HS-27A (cell line): ENCODE measurements around the gene NDUFAB1.
"Not testable (repeated sequence)": the region's sequence is repeated elsewhere in the genome, so short reads cannot be mapped to it uniquely, and the experiment has no call there.

Experiments
- DNase-seq: peaks from one replicate; pipeline ENCODE4 v3.0.0-alpha.2; 2012; ENCODE audit warnings: low read depth, missing footprints

Gene NDUFAB1

DNA sequence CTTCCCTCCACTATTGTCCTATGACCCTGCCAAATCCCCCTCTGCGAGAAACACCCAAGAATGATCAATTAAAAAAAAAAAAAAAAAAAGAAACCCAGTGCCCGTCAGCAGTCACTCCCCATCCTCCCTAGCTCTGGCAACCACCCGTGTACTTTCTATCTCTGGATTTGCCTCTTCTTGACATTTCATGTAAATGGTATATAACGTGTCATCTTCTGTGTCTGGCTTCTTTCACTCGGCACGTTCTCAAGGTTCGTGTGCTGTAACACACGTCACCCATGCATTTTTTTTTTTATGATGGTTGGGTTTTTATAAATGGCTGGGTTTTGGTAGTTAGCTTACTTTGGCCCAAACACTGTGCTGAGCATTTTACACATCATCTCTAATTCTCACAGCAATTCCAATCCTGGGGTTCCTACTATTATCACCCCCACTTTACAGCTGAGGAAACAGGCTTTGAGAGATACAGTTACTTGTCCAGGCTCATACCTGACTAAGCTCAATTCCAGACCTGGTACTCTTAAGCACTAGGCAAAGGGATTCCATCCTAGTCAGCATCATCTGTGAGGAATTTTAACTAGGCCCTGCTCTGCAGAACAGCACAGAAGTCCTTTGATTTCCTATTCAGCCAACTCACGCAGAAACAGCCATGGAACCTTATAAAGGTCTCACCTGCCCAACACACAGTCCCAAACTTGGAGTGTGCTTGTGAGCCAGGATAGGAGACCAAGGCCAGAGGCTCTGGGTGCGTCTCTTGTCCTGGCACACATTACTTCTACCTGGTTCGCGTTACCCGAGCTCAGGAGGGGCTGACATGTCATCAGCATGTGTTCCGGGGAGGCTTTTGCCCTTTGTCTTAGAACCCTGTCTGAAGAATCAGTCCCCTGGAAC, 11.7 kb downstream of the NDUFAB1 start:
- no peak for DNase-seq

DNA sequence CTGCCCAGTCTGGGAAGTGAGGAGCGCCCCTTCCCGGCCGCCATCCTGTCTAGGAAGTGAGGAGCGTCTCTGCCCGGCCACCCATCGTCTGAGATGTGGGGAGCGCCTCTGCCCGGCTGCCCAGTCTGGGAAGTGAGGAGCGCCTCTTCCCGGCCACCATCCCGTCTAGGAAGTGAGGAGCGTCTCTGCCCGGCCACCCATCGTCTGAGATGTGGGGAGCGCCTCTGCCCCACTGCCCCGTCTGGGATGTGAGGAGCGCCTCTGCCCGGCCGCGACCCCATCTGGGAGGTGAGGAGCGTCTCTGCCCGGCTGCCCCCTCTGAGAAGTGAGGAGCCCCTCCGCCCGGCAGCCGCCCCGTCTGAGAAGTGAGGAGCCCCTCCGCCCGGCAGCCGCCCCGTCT, 12.8 kb downstream of the NDUFAB1 start:
- DNase-seq, result not testable (repeated sequence)

GRCh38 chr16:23581764-23582163, 14.4 kb downstream of the NDUFAB1 start:
- DNase-seq, result no peak

- no peak for DNase-seq
Observed at GRCh38 chr16:23580391-23580790, 15.7 kb downstream of the NDUFAB1 start.

- DNase-seq, result no peak
Observed at GRCh38 chr16:23579371-23579770, 16.7 kb downstream of the NDUFAB1 start.

GRCh38 chr16:23578101-23578830, 17.9 kb downstream of the NDUFAB1 start:
- DNase-seq, result no peak

DNA sequence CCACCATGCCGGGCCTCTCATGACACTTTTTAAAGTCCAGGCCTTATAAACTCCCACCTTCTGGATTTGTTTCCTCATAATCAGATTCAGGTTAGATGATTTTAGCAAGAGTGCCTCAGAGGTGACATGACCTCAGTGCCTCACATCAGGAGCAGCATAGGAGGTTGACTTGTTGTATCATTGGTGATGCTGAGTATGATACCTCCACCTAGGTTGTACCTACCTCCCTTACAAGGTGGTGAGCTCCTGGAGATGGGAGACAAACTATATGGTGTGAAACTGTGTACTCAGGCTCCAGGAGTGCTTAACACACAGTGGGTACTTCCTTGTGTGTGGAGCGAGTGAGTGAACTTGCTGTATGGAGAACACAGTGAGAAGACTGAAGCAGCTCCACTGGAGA, 18.6 kb downstream of the NDUFAB1 start:
- no peak for DNase-seq

GRCh38 chr16:23575834-23576233, 20.3 kb downstream of the NDUFAB1 start:
- DNase-seq, result no peak

- DNase-seq, result no peak
Observed at GRCh38 chr16:23573817-23574216, 22.3 kb downstream of the NDUFAB1 start.

GRCh38 chr16:23572394-23572793, 23.7 kb downstream of the NDUFAB1 start:
- no peak for DNase-seq

DNA sequence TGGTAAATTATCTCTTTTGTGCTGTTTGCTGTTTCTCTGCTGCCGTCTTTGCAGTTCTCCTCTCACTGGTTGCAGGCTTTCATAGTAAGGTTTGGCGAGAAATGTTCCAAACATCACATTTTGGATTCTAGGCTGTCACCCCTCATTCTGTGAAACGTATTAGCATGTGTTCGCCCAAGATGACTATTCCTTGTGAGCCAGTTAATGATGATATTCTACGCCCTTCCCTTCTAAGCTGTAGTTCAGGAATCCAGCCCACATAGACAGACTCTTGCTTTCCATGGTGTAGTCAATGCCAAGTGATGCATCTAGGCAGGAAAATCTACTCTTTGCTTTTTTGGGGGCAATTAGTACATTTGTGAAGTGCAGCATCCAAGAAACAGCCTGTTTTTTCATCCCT, 24.2 kb downstream of the NDUFAB1 start:
- no peak for DNase-seq

DNA sequence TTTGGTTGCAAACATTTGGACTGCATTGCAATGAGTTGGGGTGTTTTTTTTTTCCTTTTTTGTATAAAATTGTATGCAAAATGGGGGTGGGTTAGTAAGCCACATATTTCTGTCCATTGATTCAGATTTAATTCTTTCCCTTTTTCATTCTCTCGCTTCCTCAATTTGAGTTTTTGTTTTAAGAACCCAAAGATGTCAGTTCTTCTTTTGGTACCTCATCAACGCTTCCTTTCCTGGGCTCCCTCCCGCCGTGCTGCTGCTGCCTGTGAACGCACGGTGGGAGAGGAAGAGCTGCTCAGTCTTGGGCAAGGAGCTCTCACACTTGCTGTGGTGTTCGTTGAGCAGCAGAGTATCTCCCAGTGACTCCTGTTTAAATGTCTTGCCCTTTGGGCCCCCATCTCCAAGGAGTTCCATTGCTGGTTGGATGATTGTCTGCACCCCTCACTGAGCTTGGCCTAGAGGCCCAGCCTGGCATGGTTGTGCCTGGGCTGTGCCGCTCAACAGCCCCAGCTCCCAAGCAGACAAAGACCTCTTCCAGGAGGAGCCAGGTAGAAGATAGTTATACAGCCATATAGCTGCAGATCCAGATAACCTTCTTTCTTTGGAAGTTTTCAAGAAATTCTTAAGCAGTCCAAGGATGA, 25.0 kb downstream of the NDUFAB1 start:
- no peak for DNase-seq

GRCh38 chr16:23567602-23568001, 28.5 kb downstream of the NDUFAB1 start:
- DNase-seq, result no peak

DNA sequence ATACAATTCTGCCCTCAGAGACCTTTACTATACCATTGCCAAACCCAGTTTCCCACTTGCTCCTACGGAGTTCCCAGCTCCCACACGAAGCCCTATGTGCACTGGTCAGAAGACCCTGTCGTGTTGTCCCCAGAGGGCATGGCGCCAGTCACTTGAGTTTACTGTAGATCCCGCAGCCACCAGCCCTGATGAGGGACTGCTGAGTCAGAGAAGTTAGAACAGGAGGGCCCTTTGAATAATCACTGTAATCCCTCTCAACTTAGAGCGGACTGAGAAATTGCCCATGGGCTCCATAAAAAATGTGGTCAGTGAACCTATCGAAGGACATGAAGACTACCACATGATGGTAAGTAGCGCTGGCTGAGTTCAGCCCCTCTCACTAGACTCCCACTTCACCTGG, 29.4 kb downstream of the NDUFAB1 start:
- no peak for DNase-seq

DNA sequence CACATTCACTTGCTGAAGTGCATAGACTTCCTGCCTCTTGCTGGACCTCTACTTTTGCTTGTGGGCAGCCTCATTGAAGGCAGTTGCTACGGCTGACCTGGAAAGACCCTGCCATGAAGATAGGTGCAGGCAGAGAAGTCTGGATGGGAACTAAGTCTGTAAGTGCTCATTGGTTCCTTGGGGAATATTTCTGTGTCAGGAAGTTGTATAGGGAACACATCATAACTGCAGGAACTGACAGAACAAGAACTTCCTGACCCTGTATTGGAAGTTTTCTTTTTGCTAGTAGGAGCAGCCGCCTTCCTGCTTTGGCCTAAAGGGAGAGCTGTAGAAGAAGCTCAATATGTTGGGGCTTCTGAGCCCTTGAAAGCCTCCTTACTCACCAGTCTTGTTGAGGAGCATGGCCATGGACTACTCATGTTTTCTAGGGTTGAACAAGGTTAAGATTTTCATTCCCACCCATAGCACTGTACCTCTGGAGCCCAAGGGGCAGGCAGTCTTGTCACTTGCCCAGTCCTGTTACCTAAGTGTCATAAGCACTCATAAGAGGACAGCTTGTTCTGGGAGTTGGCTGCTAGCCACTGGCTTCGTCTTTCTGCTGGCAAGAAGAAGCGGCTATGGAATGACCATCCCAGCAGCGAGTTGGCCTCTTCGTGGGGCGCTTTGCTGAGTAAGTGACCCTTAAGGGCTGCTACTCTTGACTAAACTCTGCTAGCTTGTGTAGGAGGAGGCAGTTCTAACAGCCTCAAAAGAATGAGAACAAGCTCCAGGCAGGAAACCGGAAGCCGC, 31.3 kb downstream of the NDUFAB1 start:
- DNase-seq, result no peak

- no peak for DNase-seq
Observed at GRCh38 chr16:23563186-23563585, 32.9 kb downstream of the NDUFAB1 start.

DNA sequence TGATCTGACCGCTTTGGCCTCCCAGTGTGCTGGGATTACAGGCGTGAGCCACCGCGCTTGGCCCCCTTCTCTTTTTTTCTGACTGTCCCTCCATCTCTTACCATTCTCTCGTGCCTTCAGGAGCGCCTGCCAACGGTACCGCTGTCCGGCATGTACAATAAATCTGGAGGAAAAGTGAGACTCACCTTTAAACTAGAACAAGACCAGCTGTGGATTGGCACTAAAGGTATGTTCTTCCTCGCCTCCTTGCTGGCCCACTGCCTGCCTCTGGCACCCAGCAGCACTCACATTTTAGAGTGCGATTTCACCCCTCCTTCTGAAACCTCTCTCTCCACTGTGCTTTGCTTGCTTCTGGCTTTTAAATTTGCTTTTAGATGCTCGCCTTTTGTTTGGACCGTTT, 33.6 kb downstream of the NDUFAB1 start:
- DNase-seq, result no peak

DNA sequence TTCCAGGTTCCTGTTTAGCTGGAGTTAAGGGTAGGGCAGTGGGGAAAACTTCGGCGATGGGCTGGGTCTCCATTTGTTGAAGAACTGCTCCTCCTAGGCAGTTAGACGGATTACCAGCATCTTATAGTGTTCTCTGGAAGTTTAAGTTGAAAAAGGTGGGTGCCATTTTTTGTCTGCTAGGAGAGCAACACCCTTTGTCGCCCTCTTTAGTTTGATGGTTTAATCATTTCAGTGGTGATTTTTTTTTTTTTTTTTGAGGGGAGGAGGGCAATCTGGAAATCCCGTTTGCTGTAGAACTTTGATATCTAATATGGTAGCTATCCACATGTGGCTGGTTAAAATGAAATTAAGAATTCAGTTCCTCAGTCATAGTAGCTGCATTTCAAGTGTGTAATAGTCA, 34.5 kb downstream of the NDUFAB1 start:
- DNase-seq, result no peak

- DNase-seq, result no peak
Observed at GRCh38 chr16:23557779-23558702, 38.1 kb downstream of the NDUFAB1 start.

GRCh38 chr16:23556881-23557778, 39.0 kb downstream of the NDUFAB1 start, which contains the start of the genes EARS2 and UBFD1:
EARS2 (minus strand) TSS chr16:23557350; CDS start chr16:23557343, 7 bp downstream.
UBFD1 (plus strand) TSS chr16:23557727; CDS start chr16:23557743, 16 bp downstream.
- DNase-seq, result peak; percentile 91
